Measurements from ENCODE around the gene ALKBH6.

- TF ChIP-seq GABPA (IDR thresholded peaks at IDR 0.05 in 1 of 2, conservative IDR thresholded peaks at IDR 0.05 in 1 of 2) (no peak), YY1 (IDR thresholded peaks at IDR 0.05) (no peak), CTCF (IDR thresholded peaks at IDR 0.05; ENCODE audit: low read depth, low read length, missing input control) (no peak), REST (IDR thresholded peaks at IDR 0.05) (no peak), EGR1 (IDR thresholded peaks at IDR 0.05; ENCODE audit: low read depth in 2 of 2) (no peak)
These were observed 23.9 kb downstream of the ALKBH6 start for GRCh38 chr19:35990156-35990555.
